CD4-positive, alpha-beta T cell treated with Interleukin-12 subunit alpha and Interleukin-12 subunit beta, for 1 hour (primary cell): ENCODE data around the gene ARHGEF10L.
"Not testable (repeated sequence)": the region's sequence is repeated elsewhere in the genome, so short reads cannot be mapped to it uniquely, and the experiment has no call there.

Experiments used
- DNase-seq: peaks from one replicate; pipeline ENCODE4 v3.0.0-alpha.2; 2020

The ARHGEF10L gene

GRCh38 chr1:17539477-17540254, at the start of gene ARHGEF10L:
ARHGEF10L (plus strand) TSS chr1:17539698; CDS start chr1:17580596, 40,898 bp downstream.
- no peak for DNase-seq

- not testable (repeated sequence) for DNase-seq
Measured at GRCh38 chr1:17489768-17490417, 49.6 kb upstream of the ARHGEF10L start.

GRCh38 chr1:17490667-17491066, 48.8 kb upstream of the ARHGEF10L start:
- not testable (repeated sequence) for DNase-seq

- DNase-seq: peak; percentile 50
Measured at GRCh38 chr1:17494114-17494729, 45.3 kb upstream of the ARHGEF10L start.

GRCh38 chr1:17496419-17496818, 43.1 kb upstream of the ARHGEF10L start:
- no peak for DNase-seq

GRCh38 chr1:17498214-17498613, 41.3 kb upstream of the ARHGEF10L start:
- DNase-seq: no peak

GRCh38 chr1:17502326-17502778, 37.1 kb upstream of the ARHGEF10L start:
- peak; percentile 36 for DNase-seq

GRCh38 chr1:17503146-17503545, 36.4 kb upstream of the ARHGEF10L start:
- DNase-seq: no peak

- not testable (repeated sequence) for DNase-seq
Measured at GRCh38 chr1:17507200-17507599, 32.3 kb upstream of the ARHGEF10L start.

- no peak for DNase-seq
Measured at GRCh38 chr1:17507915-17508314, 31.6 kb upstream of the ARHGEF10L start.

- DNase-seq: no peak
Measured at GRCh38 chr1:17509363-17509762, 30.1 kb upstream of the ARHGEF10L start.

- DNase-seq: no peak
Measured at GRCh38 chr1:17510138-17510537, 29.4 kb upstream of the ARHGEF10L start.

- DNase-seq: no peak
Measured at GRCh38 chr1:17511188-17511587, 28.3 kb upstream of the ARHGEF10L start.

- no peak for DNase-seq
Measured at GRCh38 chr1:17513131-17513530, 26.4 kb upstream of the ARHGEF10L start.

GRCh38 chr1:17514776-17515175, 24.7 kb upstream of the ARHGEF10L start:
- DNase-seq: no peak

GRCh38 chr1:17515902-17516301, 23.6 kb upstream of the ARHGEF10L start:
- no peak for DNase-seq

- no peak for DNase-seq
Measured at GRCh38 chr1:17516303-17517214, 22.9 kb upstream of the ARHGEF10L start.

GRCh38 chr1:17520041-17520440, 19.5 kb upstream of the ARHGEF10L start:
- no peak for DNase-seq

- DNase-seq: no peak
Measured at GRCh38 chr1:17520473-17521319, 18.8 kb upstream of the ARHGEF10L start.

GRCh38 chr1:17521946-17522612, 17.4 kb upstream of the ARHGEF10L start:
- no peak for DNase-seq
